HG02885 (cell line): ENCODE measurements around the gene EYA4.

Experiments
- ATAC-seq: cut with Tn5 transposase; IDR thresholded peaks from one replicate; pipeline ENCODE4 v1.9.1; 2021; ENCODE audit warnings: mild to moderate bottlenecking; ENCODE audit not compliant: unreplicated experiment, poor library complexity

EYA4 gene

DNA sequence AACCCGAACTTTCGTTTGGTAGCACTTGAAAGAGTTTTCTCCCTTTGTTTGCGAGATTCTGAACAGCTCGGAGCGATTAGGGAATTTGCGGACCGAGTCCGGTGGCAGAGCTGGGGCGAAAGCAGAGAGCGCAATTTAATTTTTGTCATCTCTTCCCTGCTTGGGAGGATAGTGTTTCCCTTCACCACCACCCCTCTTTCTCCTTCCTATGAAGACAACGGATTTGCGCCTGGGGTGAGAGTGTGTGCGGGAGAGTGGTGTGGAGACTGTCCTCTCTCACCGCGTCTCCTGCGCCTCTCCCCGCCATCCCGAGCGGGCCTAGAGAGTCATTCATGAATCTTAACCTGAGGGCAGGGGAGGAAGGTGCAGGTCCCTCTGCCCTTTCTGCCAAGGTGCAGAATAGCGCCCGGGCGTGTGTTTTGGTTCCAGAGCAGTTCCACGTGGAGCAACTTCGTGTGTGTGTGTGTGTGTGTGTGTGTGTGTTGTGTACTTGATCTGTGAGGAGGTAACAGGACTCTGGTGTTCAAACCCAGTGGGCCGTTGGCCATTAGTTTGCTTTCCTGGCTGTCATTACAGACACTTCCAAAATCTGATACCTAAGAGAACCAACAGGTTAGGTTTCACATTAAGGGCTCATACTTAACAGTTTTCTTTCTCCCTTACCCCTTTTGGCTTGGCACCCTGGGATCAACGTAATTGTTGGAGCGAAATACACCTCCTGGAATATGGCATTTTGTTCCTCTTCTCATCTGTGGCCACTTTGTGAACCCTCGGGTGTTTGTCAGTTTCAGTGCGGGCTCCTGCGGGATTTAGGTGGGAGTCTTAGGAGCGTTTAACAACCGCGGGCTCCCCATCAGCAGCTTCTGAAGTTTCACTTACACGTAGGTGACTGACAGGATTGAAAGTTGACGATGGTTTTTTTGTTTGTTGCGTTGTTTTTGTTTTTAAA is 1.8 kb downstream of the EYA4 start:
- no peak for ATAC-seq

DNA sequence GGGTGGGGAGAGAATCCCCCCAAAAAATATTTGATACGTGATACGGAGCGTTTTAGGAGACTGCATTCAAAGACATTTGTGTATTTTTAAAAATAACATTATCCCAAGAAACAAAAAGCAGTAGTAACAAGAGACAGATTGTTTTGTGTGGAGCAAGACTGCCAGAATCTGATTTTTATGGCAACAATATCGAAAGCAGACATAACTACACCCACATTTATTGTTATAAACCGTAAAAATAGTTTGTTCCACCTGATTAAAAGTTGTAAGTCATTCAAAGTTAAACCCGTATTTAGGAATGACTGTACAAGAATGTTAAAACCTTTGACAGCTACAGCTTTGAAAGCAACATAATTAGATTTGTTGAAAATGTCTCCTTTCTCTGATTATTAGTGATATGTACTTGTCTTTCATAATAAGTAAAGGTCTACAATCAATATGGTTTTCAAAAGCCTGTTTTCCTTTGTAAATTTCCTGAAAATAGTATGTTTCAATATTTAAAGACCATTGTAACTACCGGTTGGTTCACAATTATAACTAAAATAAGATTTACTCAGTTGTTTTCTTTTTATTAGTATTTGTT is 2.7 kb downstream of the EYA4 start:
- no peak for ATAC-seq

DNA sequence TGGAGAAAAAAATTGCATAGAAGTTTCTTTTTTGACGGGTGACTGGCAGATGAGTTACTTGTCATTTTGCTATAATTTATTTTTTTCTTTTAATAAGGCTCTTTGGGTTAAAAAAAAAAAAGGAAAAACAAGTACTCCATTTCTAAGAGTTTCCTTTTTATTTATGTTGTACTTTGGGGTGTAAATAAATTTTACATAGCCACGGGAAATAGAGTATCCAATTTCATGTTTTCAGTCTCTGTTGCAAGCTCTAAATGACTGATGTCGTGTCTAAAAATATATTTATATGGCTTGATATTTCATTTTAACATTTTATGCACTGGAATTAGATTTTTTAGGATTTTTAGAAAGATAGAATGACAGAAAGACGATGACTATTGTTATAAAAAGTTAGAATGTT is 3.4 kb downstream of the EYA4 start:
- no peak for ATAC-seq

DNA sequence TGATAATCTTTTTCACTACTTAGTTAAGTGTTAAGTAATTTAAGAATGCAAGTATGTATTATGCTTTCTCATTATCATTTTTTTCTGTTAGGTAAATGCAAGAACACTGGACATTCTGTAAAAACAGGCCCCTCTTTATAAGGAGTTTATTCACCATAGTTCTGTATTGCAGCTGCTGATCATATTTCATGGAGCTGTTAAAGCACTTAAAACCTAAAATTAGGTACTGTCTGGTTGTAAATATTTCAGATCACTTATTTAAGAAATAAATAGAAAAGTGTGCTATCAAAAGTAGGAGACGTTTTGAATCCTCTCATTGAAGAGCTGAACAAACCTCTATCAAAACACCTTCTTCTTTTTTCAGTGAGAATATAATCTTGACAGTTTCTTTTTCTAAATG is 3.9 kb downstream of the EYA4 start:
- ATAC-seq = no peak

DNA sequence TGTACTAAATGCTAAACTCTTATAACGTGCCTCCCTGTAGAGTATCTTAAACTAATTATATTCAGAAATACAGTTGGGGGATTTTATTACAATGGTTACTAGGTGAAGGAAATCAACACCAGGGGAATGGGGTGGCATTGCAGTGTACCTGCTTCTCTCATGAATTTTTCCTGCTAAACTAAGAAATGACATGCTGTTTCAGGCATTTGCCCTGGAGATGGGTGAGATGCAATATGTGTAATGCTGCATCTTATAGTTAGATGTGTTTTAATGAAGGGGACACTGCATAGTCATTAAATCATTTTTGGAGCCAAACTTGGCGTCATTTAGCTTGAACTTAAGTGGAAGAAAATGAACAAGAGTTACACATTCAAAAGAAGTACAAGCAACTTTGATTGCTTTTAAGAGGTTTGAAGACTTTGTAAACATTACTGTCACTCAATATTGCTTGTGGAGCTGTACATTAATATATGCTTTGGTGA is 4.3 kb downstream of the EYA4 start:
- ATAC-seq = no peak

DNA sequence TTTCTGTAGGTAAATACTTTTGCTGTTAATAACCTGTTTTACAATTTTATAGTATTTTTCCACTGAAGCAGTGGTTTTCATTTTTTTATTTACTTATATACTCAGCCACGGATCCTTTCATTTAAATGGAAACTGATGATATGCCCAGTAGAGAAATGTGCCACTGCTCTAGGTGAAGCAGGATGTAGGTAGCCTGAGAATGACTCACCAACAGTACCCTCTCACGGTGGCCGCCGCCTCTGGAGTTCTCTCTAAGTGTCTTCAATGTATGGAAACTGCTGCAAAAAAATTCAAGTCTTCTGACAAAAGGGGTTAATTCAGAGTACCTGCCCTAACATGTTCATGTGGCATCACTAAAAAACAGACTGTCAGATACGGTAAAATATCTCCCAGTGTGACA is 6.4 kb downstream of the EYA4 start:
- no peak for ATAC-seq

DNA sequence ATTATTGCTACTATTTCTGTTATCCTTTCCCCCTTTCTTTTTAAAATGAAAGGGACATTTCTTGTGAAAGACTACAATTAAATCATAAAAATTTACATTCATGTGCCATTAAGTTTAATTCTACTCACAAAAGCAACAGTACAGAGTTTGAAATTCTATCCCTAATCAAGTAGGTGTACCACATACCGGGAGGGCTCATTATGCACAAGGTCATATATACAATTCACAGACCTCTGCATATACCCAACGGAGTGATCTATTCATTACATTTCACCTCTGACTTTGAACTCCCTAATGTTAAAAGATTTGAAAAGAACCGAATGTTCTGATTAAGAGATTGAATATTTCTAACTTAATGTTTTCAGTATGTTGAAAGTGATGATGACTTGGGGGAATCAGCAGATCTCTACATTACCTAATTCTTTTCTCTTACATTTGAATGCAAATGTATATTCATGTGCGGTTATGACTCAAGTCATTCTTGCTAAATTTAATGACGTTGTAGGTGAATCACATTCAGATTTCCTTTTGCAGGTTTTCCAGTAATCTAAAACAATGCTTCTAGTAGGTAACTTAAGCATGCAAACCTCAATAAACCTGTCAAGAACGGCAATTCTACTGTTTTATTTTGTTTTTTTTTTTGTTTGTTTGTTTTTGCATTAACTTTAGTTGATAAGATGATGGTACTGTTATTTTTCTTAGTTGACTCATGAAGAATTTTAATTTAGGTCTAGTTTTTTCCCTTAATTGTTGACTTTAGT is 7.3 kb downstream of the EYA4 start:
- ATAC-seq = no peak

DNA sequence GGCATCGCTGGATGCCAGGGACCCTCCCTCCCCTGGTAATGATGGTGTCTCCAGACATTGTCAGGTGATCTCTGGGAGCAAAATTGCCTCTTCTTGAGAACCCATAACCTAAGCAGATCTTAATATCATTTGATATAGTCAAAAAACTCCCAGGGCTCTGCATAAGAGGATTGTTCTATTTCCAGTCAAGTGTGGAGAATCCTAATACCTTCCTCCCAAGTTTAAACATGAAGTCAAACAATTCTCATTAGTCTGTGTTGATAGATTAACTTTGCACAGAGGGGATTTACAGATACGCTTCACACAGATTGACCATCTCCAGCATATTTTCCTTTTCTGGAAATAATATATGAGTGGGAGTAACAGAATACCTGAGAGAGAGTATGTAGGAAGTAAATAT is 10.5 kb downstream of the EYA4 start:
- no peak for ATAC-seq

DNA sequence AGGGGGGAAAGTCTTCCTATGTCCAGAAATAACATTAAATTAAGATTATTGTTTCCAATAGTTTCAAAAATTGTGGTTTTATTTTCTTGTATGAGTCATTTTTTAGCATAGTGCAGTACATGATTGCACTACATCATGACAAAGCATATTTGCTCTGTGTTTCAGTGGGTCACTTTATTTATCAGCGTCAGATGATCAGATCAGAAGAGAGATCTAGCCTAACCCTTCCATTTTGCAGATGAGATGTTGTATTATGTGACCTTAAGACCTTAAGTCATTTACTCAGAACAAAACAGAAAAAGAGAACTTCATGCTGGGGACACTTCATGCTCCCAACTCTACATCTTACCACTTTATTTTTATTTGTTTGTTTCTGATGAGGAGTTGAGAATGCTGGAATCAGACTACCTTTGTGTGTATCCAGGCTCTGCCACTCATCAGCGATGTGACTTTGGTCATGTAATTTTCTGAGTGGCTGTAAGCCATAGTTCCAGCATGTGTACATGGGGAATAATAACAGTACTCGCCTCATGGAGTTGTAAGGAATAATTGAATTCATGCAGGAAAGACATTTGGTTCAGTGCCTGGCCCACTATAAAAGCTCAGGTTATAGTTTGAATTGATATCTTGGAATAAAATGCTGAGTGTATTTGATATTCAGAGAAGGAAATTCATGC is 13.5 kb downstream of the EYA4 start:
- peak; percentile 65 for ATAC-seq

DNA sequence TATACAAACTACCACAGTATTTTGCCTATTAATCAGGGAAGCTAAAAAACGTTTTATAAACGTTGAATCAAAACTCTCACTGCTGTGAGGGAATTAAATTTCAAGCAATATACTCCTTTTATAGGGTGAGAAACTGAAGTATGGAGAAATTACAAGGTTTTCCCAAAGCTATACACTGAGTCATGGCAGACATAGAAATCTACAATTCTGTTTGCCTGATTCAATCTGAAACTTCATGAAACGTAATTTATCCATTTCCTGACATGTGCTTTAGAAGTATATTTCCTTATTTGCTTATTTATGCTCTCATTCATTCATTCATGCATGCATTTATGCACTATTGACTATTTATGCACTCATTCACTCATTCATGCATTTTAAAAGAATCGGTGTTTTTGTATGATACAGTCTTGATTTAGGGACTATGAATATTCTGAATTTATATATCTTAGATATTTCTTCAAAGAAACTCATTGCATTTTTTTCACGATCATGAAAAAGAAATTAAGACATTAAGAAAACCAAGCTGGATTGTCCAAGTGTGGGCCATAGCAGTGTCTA is 16.5 kb downstream of the EYA4 start:
- ATAC-seq = no peak

DNA sequence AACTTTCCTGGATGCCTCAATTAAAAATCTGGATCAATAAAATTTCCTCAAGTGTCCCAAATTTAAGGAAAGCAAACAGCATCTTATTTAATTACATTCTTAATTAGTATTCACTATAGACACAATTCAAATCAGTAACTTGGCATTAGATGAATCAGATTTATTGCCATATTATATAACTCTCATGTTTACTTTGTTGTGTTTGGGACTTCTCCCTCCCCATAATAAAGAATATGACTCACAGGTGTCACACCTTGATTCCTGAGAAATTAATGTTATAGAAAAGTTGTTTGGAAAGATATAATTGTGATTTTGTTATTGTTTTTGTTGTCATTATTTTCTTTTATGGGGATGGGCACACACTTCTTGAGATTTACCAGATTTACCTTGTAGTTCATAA is 18.4 kb downstream of the EYA4 start:
- ATAC-seq = no peak

DNA sequence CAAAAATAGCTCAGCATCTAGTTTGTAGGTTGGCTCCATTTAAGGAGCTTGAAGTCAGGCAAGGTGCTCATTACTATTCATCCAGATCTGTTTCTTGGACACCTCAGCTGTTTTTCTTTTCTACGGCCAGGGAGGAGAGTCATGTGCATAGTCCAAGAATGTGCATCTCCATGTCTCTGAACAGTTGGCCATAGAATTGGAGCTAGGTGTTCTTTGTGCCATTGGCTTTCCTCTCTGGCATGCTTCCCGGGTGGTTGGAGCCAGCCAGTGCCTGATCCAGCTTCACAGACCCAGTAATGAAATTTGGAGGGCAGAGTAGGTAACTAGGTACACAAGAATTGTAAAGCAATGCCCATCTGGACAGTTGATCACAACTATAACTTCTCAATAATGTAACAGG is 21.6 kb downstream of the EYA4 start:
- no peak for ATAC-seq

DNA sequence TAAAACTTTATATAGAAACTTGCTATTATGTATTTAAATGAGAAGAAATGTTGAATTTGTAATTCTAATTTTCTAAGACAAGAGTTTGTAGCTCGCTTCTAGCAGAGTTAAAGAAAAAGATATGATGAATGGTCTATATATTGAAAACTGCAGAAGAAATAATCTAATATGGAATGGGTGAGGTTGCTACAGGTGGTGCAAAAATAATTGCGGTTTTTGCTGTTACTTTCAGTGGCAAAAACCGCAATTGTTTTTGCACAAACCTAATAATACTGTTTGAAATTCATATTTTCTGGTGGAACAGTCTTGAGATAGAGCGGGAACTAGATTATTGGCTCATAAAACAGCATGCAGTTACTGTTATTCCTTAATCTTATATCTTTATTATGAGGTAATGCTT is 23.9 kb downstream of the EYA4 start:
- no peak for ATAC-seq

DNA sequence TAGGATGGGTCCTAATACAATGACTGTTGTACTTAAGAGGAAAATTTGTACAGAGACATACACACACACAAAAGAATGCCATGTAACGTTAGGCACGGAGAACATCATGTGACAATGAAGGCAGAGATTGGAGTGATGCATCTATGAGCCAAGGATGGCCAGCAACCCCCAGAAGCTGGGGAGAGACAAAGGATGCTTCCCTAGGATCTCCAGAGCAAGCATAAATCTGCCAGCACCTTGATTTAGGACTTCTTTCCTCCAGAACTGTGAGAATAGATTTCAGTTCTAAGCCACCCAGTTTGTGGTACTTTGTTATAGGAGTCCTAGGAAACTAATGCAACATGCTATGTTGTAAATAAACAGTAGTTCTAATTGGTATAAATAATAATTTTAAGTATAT is 25.0 kb downstream of the EYA4 start:
- no peak for ATAC-seq

DNA sequence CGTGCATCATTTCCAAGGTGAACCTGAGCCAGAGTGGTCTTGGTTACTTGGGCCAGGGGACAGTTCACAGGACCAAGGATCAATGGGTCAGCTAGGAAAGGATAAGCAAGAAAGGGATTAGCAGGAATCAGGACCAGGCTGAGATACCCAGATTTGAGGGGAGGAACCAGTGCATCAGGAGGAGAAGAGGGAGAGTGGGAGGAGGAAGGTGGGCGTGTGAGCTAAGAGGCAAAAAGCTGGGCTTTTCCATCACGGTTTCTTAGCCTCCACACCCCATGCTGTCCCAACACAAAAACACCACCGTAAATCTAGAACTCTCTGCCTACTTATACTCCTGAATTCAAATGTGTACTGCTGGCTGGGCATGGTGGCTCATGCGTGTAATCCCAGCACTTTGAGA is 27.5 kb downstream of the EYA4 start:
- no peak for ATAC-seq

DNA sequence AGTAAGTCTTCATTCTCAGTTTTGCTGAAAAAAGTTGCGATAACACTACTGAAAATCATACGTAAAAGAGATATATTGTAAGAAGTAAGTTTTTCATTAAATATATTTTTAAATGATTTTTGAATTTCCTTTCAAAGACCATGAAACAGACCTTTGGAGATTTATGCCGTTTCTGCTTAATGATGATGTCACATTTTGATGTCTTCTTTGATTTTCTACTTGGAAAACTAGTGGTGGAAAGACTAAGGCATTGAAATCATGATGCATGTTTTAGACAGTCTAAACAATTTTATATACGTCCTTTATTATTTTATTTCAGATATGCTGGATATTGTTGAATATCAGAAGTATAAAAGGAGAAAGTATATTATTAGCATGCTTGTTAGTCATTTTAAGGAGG is 33.7 kb downstream of the EYA4 start:
- ATAC-seq = no peak

DNA sequence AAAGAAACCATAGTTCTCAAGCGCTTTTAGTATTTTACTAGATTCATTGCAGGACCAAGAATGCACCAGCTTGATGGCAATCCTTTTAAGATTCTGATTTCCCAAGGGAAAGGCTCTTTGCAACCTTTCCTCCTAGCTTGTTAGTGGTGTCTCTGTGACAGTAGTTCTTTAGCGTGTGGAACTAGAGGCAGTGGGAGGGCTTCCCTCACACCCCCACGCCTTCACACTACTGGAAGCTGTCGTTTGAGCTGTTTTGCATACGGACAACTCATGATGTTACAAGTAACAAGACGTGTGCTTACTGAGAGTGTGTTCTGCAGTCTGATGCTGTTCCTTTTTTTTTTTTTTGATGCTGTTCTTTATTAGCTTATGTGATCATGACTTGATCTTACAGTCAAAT is 34.1 kb downstream of the EYA4 start:
- no peak for ATAC-seq

DNA sequence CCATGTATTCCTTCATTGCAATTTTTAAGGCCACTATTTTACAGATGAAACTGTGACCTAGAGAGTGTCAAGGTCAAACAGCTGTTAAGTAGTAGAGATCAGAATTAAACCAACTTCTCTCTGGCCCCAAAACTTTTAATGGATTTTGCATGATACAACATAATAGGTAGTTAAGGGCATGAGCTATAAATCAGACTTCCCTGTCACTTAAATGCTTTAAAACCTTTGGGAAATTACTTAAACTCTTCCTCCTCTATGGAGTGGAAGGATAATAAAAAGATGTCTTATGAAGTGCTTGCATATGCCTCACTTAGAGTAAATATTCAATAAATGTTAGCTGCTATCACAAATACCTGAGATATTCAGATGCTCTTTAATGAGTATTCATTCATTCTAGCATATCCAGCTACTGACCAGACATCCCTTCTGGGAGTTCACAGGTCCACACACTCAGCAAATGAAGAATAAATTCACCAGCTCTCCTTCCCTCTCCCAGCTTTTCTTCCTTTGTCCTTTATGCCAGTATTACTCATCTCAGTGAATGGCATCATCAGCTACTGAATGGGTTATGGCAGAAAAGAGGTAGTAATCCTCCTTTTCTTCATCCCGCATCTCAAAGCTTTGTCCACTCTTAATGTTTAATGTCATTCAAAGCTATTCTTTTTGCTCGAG is 36.2 kb downstream of the EYA4 start:
- no peak for ATAC-seq

DNA sequence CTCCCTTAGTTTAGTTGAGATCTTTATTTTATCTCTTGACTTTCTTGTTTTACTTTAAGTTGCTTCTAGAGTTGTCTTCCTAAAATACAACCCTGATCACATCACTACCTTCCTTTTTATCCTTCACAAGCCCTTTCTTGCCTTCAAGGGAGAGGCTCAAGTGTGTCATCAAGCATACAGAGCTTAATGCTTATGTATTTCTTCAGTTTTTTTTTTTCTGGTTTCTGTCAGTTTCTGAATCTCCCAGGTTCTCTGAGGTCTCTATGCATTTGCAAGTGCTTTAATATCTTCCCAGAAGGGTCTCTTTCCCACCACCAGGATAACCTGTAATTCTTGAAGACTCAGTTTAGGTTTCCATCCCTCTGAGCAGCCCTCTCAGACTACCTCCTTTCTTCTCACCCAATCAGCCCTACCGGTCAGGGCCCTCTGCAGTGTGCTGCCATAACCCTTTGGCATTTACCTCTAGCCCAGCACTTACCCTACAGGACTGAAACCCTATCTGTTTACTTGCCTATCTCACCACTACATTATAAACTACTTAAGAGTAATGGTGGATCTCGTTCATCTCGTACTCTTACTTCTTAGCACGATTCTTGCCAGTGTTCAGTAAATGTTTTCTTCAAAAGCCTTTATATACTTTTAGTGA is 36.9 kb downstream of the EYA4 start:
- ATAC-seq = no peak
